Stimulated activated CD8-positive, alpha-beta memory T cell treated with anti-CD3 and anti-CD28 coated beads, Interleukin-4, amount 100 ng/mL, for 1 hour (primary cell): ENCODE data around the gene CIRBP.

Experiments used
- DNase-seq, 2 donors: peaks; one replicate each; pipeline ENCODE4 v3.0.0-alpha.2; 2020; ENCODE audit warnings: low read depth in 2 of 2, low spot score in 1 of 2

Gene CIRBP

GRCh38 chr19:1254530-1255185 lies 14.5 kb upstream of the CIRBP start:
- no peak for DNase-seq

- no peak for DNase-seq
Observed at GRCh38 chr19:1255186-1256161, 13.7 kb upstream of the CIRBP start.

- no peak for DNase-seq
Observed at GRCh38 chr19:1256646-1257474, 12.3 kb upstream of the CIRBP start.

GRCh38 chr19:1257475-1258162 lies 11.5 kb upstream of the CIRBP start:
- no peak for DNase-seq

GRCh38 chr19:1258163-1258492 lies 11.0 kb upstream of the CIRBP start:
- DNase-seq: no peak

GRCh38 chr19:1258707-1259205 lies 10.4 kb upstream of the CIRBP start:
- DNase-seq: no peak

- DNase-seq: peak in 1 of 2 donors; percentile 51
Observed at GRCh38 chr19:1259206-1259875, 9.8 kb upstream of the CIRBP start.

GRCh38 chr19:1259876-1260748 lies 9.0 kb upstream of the CIRBP start:
- DNase-seq: no peak

- DNase-seq: peak; percentile 87 to 95
Observed at GRCh38 chr19:1260749-1261537, 8.2 kb upstream of the CIRBP start.

GRCh38 chr19:1261538-1261797 lies 7.7 kb upstream of the CIRBP start:
- no peak for DNase-seq

- no peak for DNase-seq
Observed at GRCh38 chr19:1261798-1262622, 7.1 kb upstream of the CIRBP start.

- DNase-seq: no peak
Observed at GRCh38 chr19:1262623-1263123, 6.5 kb upstream of the CIRBP start.

- DNase-seq: no peak
Observed at GRCh38 chr19:1263188-1263587, 5.9 kb upstream of the CIRBP start.

GRCh38 chr19:1264801-1265614 lies 4.1 kb upstream of the CIRBP start:
- DNase-seq: no peak

- no peak for DNase-seq
Observed at GRCh38 chr19:1265615-1266128, 3.5 kb upstream of the CIRBP start.

GRCh38 chr19:1266129-1266915 lies 2.8 kb upstream of the CIRBP start:
- peak in 1 of 2 donors; percentile 62 for DNase-seq
